Testis (tissue), 2 donors: Measurements from ENCODE around the gene ABHD16B.

Source experiments
- CTCF ChIP-seq, 3 experiments: fragments of 450-650 bp in 2 of 3; fragments of 200-600 bp in 1 of 3; sonication (generic) in 1 of 3; IDR thresholded peaks; one replicate each; pipeline ENCODE4 v1.5.1; 2016 to 2019; ENCODE audit warnings: antibody characterized with exemption in 3 of 3, mild to moderate bottlenecking in 2 of 3, moderate library complexity in 1 of 3
- POLR2A ChIP-seq: fragments of 450-650 bp; IDR thresholded peaks from one replicate; pipeline ENCODE4 v1.6.1; 2017; ENCODE audit warnings: antibody characterized with exemption, mild to moderate bottlenecking, moderate library complexity

GRCh38 chr20:63828951-63829350, 32.3 kb upstream of the ABHD16B start:
- TF ChIP-seq CTCF (IDR thresholded peaks at IDR 0.05) (no peak), POLR2A (no peak)
